PFSK-1 (cell line): ENCODE data around the gene COL5A2.

Experiments used
- FOXP2 ChIP-seq: optimal IDR thresholded peaks from 2 replicates; pipeline ENCODE3; 2011; ENCODE audit warnings: borderline replicate concordance, control low read depth, inconsistent platforms; ENCODE audit not compliant: insufficient read depth; ENCODE audit errors: extremely low read length, extremely low read depth
- POLR2AphosphoS5 ChIP-seq: IDR thresholded peaks from 2 replicates; pipeline ENCODE4 v1.6.1; 2012; ENCODE audit warnings: low read depth, mild to moderate bottlenecking, control low read depth, low read length, moderate library complexity
- REST ChIP-seq, 2 experiments: IDR thresholded peaks; 2 replicates each; pipeline versions ENCODE4 v1.6.1 to v1.8.0; 2011 to 2012; ENCODE audit warnings: low read depth in 2 of 2, low read length in 2 of 2, control low read depth in 1 of 2, inconsistent platforms in 1 of 2, mild to moderate bottlenecking in 1 of 2, moderate library complexity in 1 of 2; ENCODE audit not compliant: insufficient read depth in 1 of 2
- SIN3A ChIP-seq: IDR thresholded peaks from 2 replicates; pipeline ENCODE4 v1.6.1; 2012; ENCODE audit warnings: mild to moderate bottlenecking, low read length, moderate library complexity, borderline replicate concordance; ENCODE audit not compliant: insufficient read depth
- TAF1 ChIP-seq: IDR thresholded peaks from 2 replicates; pipeline ENCODE4 v1.6.1; 2012; ENCODE audit warnings: low read length, control low read depth, borderline replicate concordance; ENCODE audit not compliant: insufficient read depth

The COL5A2 gene

GRCh38 chr2:189010536-189010935 lies 169.0 kb downstream of the COL5A2 start:
- no peak for TF ChIP-seq FOXP2
- no peak for TF ChIP-seq TAF1
- TF ChIP-seq REST (IDR thresholded peaks at IDR 0.05; ENCODE audit: insufficient read depth in 1 of 2, low read depth in 2 of 2, low read length in 2 of 2), result no peak
- TF ChIP-seq SIN3A, result no peak
- TF ChIP-seq POLR2AphosphoS5, result no peak

GRCh38 chr2:189008555-189009262 lies 170.9 kb downstream of the COL5A2 start:
- TF ChIP-seq REST (IDR thresholded peaks at IDR 0.05; ENCODE audit: insufficient read depth in 1 of 2, low read depth in 2 of 2, low read length in 2 of 2) (no peak), POLR2AphosphoS5 (no peak), SIN3A (no peak), FOXP2 (no peak), TAF1 (no peak)

GRCh38 chr2:189002079-189002478 lies 177.5 kb downstream of the COL5A2 start:
- TF ChIP-seq SIN3A (0 out of 2 replicates have a peak, but pooled peaks have one; percentile 38), POLR2AphosphoS5 (no peak)

GRCh38 chr2:189000221-189000620 lies 179.3 kb downstream of the COL5A2 start:
- TF ChIP-seq POLR2AphosphoS5, result no peak
- TF ChIP-seq REST (IDR thresholded peaks at IDR 0.05; ENCODE audit: insufficient read depth in 1 of 2, low read depth in 2 of 2, low read length in 2 of 2), result no peak
- TF ChIP-seq SIN3A, result no peak
- TF ChIP-seq FOXP2, result no peak
- TF ChIP-seq TAF1, result no peak

- TF ChIP-seq TAF1 (no peak), POLR2AphosphoS5 (no peak), SIN3A (no peak), REST (IDR thresholded peaks at IDR 0.05; ENCODE audit: insufficient read depth in 1 of 2, low read depth in 2 of 2, low read length in 2 of 2) (no peak), FOXP2 (no peak)
These were observed 182.3 kb downstream of the COL5A2 start for GRCh38 chr2:188997263-188997662.
